HG02759 (cell line): ENCODE measurements around the gene EFHD1.
"Not testable (repeated sequence)": the region's sequence is repeated elsewhere in the genome, so short reads cannot be mapped to it uniquely, and the experiment has no call there.

Experiments
- ATAC-seq: cut with Tn5 transposase; IDR thresholded peaks from one replicate; pipeline ENCODE4 v1.9.1; 2021; ENCODE audit warnings: mild to moderate bottlenecking, moderate library complexity; ENCODE audit not compliant: unreplicated experiment

Gene EFHD1

GRCh38 chr2:232615339-232615738, 18.1 kb upstream of the EFHD1 start:
- no peak for ATAC-seq

DNA sequence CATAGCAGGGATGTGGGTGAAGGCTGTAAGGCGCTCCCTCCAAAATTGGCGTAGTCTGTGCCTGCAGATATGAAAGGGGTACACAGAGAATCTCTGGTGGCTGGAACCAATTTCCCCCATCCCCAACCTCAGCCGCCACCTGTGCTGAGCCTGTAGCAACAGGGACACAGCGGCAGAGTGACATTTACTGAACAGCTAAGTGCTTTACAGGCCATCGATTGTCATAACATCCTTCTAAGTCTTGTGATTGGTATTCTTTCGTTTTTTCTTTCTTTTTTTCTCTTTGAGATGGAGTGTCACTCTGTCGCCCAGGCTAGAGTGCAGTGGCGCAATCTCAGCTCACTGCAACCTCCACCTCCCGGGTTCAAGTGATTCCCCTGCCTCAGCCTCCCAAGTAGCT, 12.2 kb upstream of the EFHD1 start:
- no peak for ATAC-seq

DNA sequence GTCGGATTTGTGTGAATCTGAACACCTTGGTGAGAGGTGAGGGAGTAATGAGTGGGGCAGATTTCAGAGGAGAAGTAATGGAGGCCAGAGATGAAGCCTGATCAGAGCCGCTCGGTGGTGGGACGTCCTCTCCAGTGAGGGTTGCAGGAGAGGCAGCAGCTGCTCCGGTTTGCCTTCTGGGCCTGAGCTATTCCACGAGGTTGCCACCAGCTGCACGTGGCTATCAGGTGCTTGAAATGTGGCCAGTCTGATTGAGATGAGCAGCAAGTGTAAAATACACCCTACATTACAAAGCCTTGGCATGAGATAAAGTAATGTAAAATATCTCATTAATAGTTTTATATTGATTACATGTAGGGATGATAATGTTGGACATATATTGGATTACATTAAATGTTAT, 10.8 kb upstream of the EFHD1 start:
- no peak for ATAC-seq

- ATAC-seq, result no peak
These were observed 9.3 kb upstream of the EFHD1 start for GRCh38 chr2:232623768-232624765.

DNA sequence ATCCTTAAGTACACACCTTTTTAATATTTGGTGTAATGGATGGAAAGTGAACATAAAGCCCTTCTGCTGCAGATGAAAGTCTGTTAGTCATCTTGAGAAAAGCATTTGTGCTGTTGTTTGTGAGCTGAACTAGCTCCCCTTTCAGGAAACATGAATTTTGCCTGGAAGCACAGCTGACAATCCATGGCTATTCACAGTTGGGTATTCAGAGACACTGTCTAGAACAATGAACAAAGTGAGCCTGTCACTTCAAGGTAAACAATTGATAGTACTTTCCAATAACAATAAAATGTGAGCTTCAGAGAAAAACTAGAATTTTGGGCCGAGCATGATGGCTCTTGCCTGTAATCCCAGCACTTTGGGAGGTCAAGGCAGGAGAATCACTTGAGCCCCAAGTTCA, 6.8 kb upstream of the EFHD1 start:
- ATAC-seq, result no peak

- ATAC-seq, result no peak
These were observed 4.8 kb upstream of the EFHD1 start for GRCh38 chr2:232628466-232629128.

DNA sequence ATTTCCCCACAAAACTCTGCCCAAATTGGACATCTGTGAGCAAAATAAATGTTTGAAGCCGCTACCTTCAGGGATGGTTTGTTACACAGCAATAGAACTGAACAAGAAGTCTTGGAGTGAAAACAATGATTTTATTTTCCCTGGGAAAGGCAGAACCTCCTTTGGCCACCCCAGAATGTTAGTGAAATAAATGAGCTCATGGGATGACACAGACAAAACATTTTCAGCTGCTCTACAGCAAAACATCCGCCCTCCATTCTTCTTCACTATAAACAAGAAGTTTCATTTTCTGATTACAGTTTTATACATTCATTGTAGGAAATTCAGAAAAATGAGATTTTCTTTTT, 4.3 kb upstream of the EFHD1 start:
- no peak for ATAC-seq

DNA sequence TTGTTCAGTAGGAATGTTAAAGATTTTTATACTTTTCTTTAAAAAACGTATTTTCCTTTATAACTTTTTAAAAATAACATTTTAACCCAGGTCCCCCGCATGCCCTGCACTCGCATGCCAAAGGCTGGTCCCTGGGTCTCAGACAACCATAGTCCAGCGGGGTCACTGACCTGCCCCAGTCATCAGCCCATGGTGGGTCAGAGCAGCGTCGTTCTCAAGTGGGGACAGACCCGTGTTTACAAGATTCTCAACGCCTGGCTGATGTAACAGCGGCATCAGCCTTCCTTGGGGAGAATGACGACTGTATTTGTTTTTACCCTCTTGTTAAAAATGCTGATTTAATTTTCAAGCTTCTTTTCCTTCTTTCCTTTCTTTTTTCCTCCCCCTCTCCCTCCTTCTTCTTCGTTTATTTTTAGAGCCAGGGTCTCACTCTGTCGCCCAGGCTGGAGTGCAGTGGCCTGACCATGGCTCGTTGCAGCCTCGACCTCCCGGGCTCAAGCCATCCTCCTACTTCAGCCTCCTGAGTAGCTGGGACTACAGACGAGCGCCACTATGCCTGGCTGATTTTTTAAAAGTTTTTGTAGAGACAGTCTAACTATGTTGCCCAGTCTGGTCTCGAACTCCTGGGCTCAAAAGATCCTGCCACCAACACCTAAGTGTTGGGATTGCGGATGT, 1.0 kb upstream of the EFHD1 start:
- ATAC-seq, result no peak

DNA sequence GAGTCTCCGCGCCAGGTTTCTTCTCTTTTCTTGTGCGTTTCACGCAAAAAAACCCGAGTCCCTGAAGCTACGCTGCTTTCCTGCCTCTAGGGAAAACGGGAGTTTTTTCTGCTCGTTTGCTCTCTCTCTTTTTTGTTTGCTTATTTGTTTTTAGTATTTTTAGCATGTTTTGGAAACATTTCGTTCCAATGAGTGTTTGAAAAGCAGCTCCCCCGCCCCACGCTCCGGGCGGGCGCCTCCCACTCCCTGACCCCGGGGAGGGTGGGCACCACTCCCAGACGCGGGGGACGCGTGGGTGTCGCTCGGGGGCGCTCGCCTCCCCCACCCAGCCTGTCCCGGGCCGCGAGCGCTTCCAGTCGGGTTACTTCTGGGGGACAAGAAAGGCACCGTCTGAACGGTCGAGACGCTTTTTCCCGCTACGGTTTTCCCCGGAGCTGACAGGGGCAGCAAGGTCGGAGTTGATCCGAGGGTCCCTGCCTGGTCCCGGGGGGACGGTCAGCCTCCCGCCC, 446 bp upstream of the EFHD1 start:
- no peak for ATAC-seq

DNA sequence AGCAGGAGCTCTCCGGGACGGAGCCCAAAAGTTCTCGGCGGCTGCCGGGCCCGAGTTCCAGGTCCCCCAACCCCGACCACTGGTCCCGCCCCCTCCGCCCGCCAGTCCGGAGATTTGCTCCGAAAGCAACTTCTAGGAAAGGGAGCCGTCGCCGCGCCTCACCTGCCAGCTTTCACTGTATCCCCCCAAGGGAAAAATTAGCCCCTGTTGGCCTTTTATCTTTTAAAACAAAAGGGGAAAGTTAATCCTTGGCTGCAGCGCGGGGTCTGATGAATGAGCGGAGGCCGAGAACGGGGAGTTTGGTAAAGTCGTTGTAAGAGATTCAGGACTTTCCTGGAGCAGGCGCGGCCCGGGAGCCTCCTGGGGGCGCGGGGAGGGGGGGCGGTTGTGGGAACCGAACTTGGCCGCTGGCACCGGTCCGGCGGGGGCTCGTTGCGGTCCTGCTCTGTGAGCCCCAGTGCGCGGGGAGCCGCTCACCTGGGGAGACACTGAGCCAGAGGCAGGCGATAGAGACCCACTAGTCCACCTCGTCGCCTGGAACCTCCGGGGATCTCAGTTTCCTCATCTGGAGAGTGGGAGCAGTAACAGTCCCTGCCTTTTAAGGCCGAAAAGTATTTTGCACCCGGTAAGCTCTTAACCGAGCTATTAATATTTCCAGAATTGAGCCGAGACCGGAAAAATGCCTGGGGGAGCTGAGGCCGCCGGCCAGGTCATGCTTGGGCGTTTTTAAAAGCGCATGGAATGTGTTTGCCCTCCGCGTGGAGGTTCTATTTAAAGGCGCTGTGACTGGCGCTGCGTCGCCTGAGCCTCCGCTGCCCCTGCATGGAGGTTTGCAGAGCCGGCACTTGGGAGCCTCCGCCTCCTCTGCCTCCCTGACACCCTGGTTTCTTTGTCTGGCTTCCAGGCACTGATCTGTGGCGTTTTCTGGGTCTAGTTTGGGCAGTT, 1.1 kb downstream of the EFHD1 start:
- ATAC-seq, result no peak

- ATAC-seq, result not testable (repeated sequence)
These were observed 2.0 kb downstream of the EFHD1 start for GRCh38 chr2:232635376-232635775.

- no peak for ATAC-seq
These were observed 2.4 kb downstream of the EFHD1 start for GRCh38 chr2:232635820-232636219.

DNA sequence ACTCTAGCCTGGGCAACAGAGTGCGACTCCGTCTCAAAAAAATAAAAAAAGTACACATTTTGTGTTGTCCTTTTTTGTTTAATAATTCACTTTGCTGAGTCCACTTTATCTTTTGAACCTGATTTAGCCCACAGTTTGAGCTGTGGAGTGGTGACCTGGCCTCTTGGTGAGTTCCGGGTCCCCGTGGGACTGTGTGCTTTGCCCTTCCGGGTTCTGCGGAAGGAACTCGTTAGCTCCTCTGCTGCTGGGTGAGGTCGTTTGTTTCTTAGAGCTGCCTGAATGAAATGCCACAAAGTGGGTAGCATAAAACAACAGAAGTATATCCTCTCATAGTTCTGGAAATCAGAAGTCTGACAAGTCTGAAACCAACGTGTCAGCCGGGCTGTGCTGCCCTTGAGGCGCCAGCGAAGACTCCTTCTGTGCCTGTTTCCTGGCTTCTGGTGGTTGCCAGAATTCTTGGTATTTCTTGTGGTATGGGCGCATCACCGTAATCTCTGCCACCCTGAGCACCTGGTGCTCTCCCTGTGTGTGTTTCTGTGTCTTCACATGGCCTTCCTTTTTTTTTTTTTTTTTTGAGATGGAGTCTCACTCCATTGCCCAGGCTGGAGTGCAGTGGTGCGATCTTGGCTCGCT, 3.5 kb downstream of the EFHD1 start:
- ATAC-seq, result no peak

- ATAC-seq, result no peak
These were observed 4.6 kb downstream of the EFHD1 start for GRCh38 chr2:232637866-232638583.

DNA sequence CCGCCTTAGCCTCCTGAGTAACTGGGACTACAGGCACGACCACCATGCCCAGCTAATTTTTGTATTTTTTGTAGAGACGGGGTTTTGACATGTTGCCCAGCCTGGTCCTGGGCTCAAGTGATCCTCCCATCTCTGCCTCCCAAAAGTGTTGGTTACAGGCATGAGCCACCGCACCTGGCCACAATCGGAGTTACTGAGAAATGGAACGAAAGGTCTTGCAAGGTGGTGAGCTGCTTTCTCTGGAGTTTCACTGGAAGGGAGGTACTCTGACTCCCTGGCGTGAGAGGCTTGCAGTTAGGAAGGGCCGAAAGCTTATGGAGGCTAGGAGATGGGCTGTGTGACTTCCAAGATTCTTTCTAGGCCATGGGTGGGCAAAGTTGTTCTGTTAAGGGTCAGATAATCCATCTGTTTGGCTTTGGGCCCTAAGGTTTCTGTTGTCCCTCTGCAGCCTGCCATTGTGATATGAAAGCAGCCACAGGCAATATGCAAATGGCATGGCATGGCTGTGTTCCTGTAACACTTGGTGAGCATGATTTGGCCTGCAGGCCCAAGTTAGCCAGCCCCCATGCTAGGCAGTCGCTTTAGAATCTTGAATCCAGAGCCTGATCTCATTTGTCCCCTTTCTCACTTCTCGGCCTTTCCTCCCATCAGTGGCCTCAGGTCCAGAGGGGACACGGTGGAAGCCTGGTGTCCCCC, 7.9 kb downstream of the EFHD1 start:
- no peak for ATAC-seq

- ATAC-seq, result no peak
These were observed 9.7 kb downstream of the EFHD1 start for GRCh38 chr2:232643147-232643425.

GRCh38 chr2:232643813-232644347, 10.5 kb downstream of the EFHD1 start:
- no peak for ATAC-seq

DNA sequence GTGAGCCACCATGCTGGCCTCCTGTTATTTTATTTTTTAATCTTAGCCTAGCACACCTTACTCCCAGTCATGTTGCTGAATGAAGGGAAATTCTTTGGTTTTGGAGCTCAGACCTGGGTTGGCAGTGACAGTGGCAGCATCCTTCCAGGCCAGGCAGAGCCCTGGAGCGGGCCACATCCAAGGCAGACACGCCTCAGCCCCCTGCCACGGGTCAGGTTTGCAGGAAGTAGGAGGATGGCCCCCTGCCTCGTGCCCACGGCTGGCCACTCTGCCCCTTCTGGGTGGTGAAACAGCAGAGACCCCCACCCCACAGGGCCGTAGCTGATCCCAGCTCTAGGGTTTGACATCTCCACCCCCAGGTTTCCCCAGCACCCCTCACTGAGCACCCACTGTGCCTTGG, 11.7 kb downstream of the EFHD1 start:
- ATAC-seq, result no peak

- ATAC-seq, result no peak
These were observed 13.3 kb downstream of the EFHD1 start for GRCh38 chr2:232646726-232647125.
